Nephron progenitor cell (in vitro differentiated cells): ENCODE data around the gene ANP32A.

Source experiments
- DNase-seq: peaks from one replicate; pipeline ENCODE4 v3.0.0; 2021
- H3K27ac Mint-ChIP-seq: 2 replicates; pipeline ENCODE4 v1.8.0; 2021; ENCODE audit warnings: mild to moderate bottlenecking, moderate library complexity, mixed read lengths
- H3K27me3 Mint-ChIP-seq: 2 replicates; pipeline ENCODE4 v1.8.0; 2021; ENCODE audit warnings: mild to moderate bottlenecking, low read depth, mixed read lengths; ENCODE audit not compliant: poor library complexity
- H3K36me3 Mint-ChIP-seq: 2 replicates; pipeline ENCODE4 v1.8.0; 2021; ENCODE audit warnings: low read depth, mixed read lengths
- H3K4me1 Mint-ChIP-seq: 2 replicates; pipeline ENCODE4 v1.8.0; 2021; ENCODE audit warnings: mixed read lengths
- H3K4me3 Mint-ChIP-seq: 2 replicates; pipeline ENCODE4 v1.8.0; 2021; ENCODE audit warnings: mild to moderate bottlenecking, moderate library complexity, mixed read lengths
- H3K9me3 Mint-ChIP-seq: 2 replicates; pipeline ENCODE4 v1.8.0; 2021; ENCODE audit warnings: mild to moderate bottlenecking, moderate library complexity, mixed read lengths
- CTCF ChIP-seq: fragments of 200-600 bp; sonication (generic); IDR thresholded peaks from 2 replicates; pipeline ENCODE4 v1.5.0; 2021; ENCODE audit warnings: antibody characterized with exemption

Gene ANP32A

DNA sequence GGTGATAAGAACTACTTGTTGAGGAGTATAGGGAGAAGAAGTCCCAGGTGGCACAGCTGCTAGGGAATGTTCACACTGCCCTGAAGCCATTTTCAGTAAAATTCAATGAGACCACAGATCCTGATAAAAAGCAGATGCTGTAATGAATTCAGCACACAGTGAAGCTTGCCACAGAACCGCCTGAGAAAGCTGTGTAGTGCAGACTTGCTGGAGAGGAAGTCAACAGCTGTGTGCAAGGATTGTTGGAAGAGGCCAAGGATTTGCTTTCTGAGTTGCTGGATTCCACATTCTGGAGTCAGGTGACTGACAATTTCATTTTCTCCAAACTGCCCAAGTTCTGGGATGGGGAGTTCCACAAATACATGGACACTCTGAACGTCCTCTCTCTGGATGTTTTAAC, 70.9 kb downstream of the ANP32A start:
- no peak overlapping the region for H3K4me3 Mint-ChIP-seq
- no peaks in the 10 kb centered on the region for H3K36me3 Mint-ChIP-seq
- no peak overlapping the region for H3K27ac Mint-ChIP-seq
- H3K4me1 Mint-ChIP-seq = no peaks in the 10 kb centered on the region
- H3K9me3 Mint-ChIP-seq = peaks cover 14% of the 10 kb centered on the region
- H3K27me3 Mint-ChIP-seq = peaks cover 2% of the 10 kb centered on the region
- no peak for TF ChIP-seq CTCF
- DNase-seq = no peak

DNA sequence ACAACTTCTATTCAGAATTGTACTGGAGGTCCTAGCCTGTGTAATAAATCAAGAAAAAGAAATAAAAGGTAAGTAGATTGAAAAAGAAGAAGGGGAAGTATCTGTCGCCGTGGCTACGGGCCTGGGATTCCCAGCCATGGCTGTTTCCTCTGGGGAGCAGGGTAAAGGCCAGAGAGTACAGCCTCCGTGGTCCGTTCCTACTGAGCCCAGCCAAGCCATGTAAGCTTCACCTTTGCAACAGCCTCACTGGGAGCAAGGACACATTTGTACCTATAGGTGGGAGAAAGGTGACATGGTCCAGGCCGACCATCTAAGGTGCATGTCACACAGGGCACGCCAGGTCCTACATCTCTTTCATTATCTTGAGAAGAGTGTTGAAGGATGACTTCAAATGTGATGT, 71.3 kb downstream of the ANP32A start:
- no peak for DNase-seq
- H3K27ac Mint-ChIP-seq = no peak overlapping the region
- H3K9me3 Mint-ChIP-seq = peaks cover 14% of the 10 kb centered on the region
- H3K4me1 Mint-ChIP-seq = no peaks in the 10 kb centered on the region
- no peak overlapping the region for H3K4me3 Mint-ChIP-seq
- TF ChIP-seq CTCF = no peak
- H3K36me3 Mint-ChIP-seq = no peaks in the 10 kb centered on the region
- no peaks in the 10 kb centered on the region for H3K27me3 Mint-ChIP-seq

DNA sequence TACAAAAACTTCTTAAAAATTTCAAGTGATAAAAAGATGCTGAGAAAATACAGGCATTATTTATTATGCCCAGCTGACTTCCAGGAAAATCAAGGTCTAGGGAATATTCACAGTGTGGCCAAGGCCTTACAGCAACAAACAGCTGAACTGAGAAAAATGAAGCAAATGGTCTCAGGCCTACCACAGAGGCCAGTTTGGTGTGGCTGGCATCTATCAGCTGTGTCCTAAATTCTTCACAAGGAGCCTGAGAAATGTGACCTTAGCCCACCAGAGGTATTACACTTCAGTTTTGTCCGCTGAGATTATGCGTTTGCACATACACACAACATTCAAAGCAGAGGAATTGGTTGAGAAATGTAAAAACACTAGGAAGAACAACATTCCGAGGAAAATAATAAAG, 77.4 kb downstream of the ANP32A start:
- DNase-seq = no peak

GRCh38 chr15:68739390-68740080, 81.2 kb downstream of the ANP32A start:
- Mint-ChIP-seq H3K9me3 (no peaks in the 10 kb centered on the region), H3K27ac (no peak overlapping the region), H3K27me3 (no peaks in the 10 kb centered on the region), H3K4me3 (no peak overlapping the region), H3K36me3 (no peaks in the 10 kb centered on the region), H3K4me1 (peaks cover 3% of the 10 kb centered on the region)
- DNase-seq = no peak
- no peak for TF ChIP-seq CTCF

More for the DNA sequence above, 77.4 kb downstream of the ANP32A start:
- Mint-ChIP-seq H3K4me3 (no peak overlapping the region), H3K36me3 (no peaks in the 10 kb centered on the region), H3K4me1 (peaks cover 3% of the 10 kb centered on the region), H3K9me3 (peaks cover 8% of the 10 kb centered on the region), H3K27ac (no peak overlapping the region), H3K27me3 (no peaks in the 10 kb centered on the region)
- no peak for TF ChIP-seq CTCF

DNA sequence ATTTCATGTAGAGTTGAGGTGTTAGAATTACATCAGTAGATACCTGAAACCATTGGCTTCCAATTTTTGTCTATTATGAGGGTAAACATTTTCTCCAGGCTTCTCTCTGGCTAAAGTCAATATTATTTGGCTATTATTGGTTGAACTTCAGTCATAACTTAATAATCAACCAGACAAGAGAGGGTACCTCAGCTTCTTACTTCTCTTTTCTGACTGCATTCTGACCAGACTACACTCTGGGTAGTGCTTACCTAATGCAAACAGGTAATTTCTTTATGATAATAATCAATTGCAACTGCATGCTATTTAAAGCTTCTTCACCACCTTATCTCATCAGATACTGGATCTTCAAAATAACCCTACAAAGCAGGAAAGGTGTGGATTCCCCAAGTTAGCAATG, 85.1 kb downstream of the ANP32A start:
- Mint-ChIP-seq H3K4me3 (no peak overlapping the region), H3K36me3 (no peaks in the 10 kb centered on the region), H3K27me3 (peaks cover 11% of the 10 kb centered on the region), H3K4me1 (peaks cover 11% of the 10 kb centered on the region), H3K9me3 (no peaks in the 10 kb centered on the region), H3K27ac (no peak overlapping the region)
- TF ChIP-seq CTCF = no peak
- DNase-seq = no peak

DNA sequence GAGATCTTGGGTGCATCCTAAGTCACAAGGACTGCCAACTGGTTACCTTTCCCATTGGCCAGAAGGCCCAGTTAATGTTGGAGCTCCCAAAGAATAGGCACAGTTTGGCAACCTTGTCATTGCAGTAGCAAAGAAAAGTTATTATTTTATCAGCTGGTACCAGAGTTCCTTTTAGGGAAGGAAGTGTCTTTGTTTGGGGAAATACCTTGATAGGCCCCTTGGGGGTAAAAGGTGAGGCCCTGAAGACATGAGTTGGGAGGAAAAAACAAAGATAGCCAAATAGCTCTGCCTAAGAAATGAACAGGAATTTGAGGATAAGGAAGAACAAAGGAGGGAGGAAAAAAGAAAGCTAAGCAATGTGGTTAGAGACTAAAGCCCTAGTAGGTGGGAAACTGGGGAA, 85.8 kb downstream of the ANP32A start:
- H3K4me3 Mint-ChIP-seq = no peak overlapping the region
- TF ChIP-seq CTCF = no peak
- no peaks in the 10 kb centered on the region for H3K36me3 Mint-ChIP-seq
- H3K9me3 Mint-ChIP-seq = no peaks in the 10 kb centered on the region
- peak overlapping the region; percentile 77 for H3K27ac Mint-ChIP-seq
- no peak for DNase-seq
- peaks cover 18% of the 10 kb centered on the region for H3K4me1 Mint-ChIP-seq
- peaks cover 11% of the 10 kb centered on the region for H3K27me3 Mint-ChIP-seq
